HG02840 (cell line): ENCODE measurements around the gene TP73.
A peak's percentile ranks its signal among the peaks of the same experiment; 100 is the strongest.
"Not testable (repeated sequence)": the region's sequence is repeated elsewhere in the genome, so short reads cannot be mapped to it uniquely, and the experiment has no call there.

Experiments used
- ATAC-seq: cut with Tn5 transposase; IDR thresholded peaks from one replicate; pipeline ENCODE4 v1.9.1; 2021; ENCODE audit warnings: mild to moderate bottlenecking, moderate library complexity, moderate number of reproducible peaks; ENCODE audit not compliant: unreplicated experiment, low FRiP score

TP73 gene

GRCh38 chr1:3618531-3618880, 33.8 kb upstream of the TP73 start:
- no peak for ATAC-seq

- ATAC-seq, result no peak
Observed at GRCh38 chr1:3618881-3619671, 33.2 kb upstream of the TP73 start.

GRCh38 chr1:3620708-3621107, 31.6 kb upstream of the TP73 start:
- ATAC-seq, result no peak

GRCh38 chr1:3621151-3621671, 31.1 kb upstream of the TP73 start:
- not testable (repeated sequence) for ATAC-seq

- ATAC-seq, result not testable (repeated sequence)
Observed at GRCh38 chr1:3622102-3622501, 30.2 kb upstream of the TP73 start.

- no peak for ATAC-seq
Observed at GRCh38 chr1:3623441-3624199, 28.7 kb upstream of the TP73 start.

- ATAC-seq, result peak; percentile 94
Observed at GRCh38 chr1:3624200-3625136, 27.8 kb upstream of the TP73 start, which contains the start of gene TPRG1L. Gene TPRG1L, plus strand, starts transcription at chr1:3625015. Its CDS starts 58 bp downstream, at chr1:3625073.

GRCh38 chr1:3625151-3625907, 27.0 kb upstream of the TP73 start:
- ATAC-seq, result no peak

- no peak for ATAC-seq
Observed at GRCh38 chr1:3626025-3626424, 26.3 kb upstream of the TP73 start.

GRCh38 chr1:3627515-3628253, 24.6 kb upstream of the TP73 start:
- no peak for ATAC-seq

- ATAC-seq, result no peak
Observed at GRCh38 chr1:3628445-3628844, 23.9 kb upstream of the TP73 start.

- no peak for ATAC-seq
Observed at GRCh38 chr1:3629561-3630160, 22.7 kb upstream of the TP73 start.

- ATAC-seq, result no peak
Observed at GRCh38 chr1:3630161-3630611, 22.1 kb upstream of the TP73 start.

- no peak for ATAC-seq
Observed at GRCh38 chr1:3630914-3631313, 21.4 kb upstream of the TP73 start.

GRCh38 chr1:3631320-3632260, 20.7 kb upstream of the TP73 start:
- ATAC-seq, result no peak

- no peak for ATAC-seq
Observed at GRCh38 chr1:3632298-3632697, 20.0 kb upstream of the TP73 start.

GRCh38 chr1:3632716-3633343, 19.5 kb upstream of the TP73 start:
- no peak for ATAC-seq
